Adrenal gland (tissue), 12 donors: ENCODE data around the gene OR13C5. TPM values are rescaled to one million over a fixed set of nuclear protein-coding genes. Genes with fewer than 3 reads are reported as not detected.

Source experiments
- DNase-seq, 7 donors: peaks; one replicate each; pipeline ENCODE4 v3.0.0-alpha.2; 2019 to 2020
- H3K27ac ChIP-seq, 5 donors: fragments of 200-600 bp; sonication (generic) in 4 of 5; 1 replicate in 3 of 5; 2 replicates in 2 of 5; pipeline versions ENCODE4 v1.5.1 to v1.8.0; 2016 to 2020; ENCODE audit warnings: mild to moderate bottlenecking in 1 of 5
- H3K27me3 ChIP-seq: fragments of 200-600 bp; 2 replicates; pipeline ENCODE4 v1.8.0; 2021
- H3K36me3 ChIP-seq, 2 donors: fragments of 200-600 bp; replicated peaks in 1 of 2; 1 replicate in 1 of 2; 2 replicates in 1 of 2; pipeline versions ENCODE4 v1.5.1 to v1.8.0; 2018 to 2022
- H3K4me1 ChIP-seq, 2 donors: fragments of 200-600 bp; replicated peaks in 1 of 2; 1 replicate in 1 of 2; 2 replicates in 1 of 2; pipeline versions ENCODE4 v1.5.1 to v1.8.0; 2018 to 2021
- H3K4me3 ChIP-seq, 4 donors: fragments of 200-600 bp; sonication (generic) in 3 of 4; one replicate each; pipeline ENCODE4 v1.5.1; 2016 to 2018
- H3K9me3 ChIP-seq, 3 donors: fragments of 200-600 bp; sonication (generic) in 1 of 3; replicated peaks in 1 of 3; 1 replicate in 2 of 3; 2 replicates in 1 of 3; pipeline versions ENCODE4 v1.5.1 to v1.8.0; 2016 to 2021
- POLR2A ChIP-seq, 2 donors: fragments of 450-650 bp; IDR thresholded peaks; one replicate each; pipeline ENCODE4 v1.6.1; 2017; ENCODE audit warnings: antibody characterized with exemption in 2 of 2, mild to moderate bottlenecking in 2 of 2, moderate library complexity in 1 of 2
- WGBS, 4 donors: extraction: QIAGEN DNeasy Blood & Tissue Kit in 2 of 4; methylation state at CpG; one replicate each; pipeline versions ENCODE4 v1.1.5 to v1.1.7; 2013 to 2017; 5-methylcytosine and 5-hydroxymethylcytosine counted together
- intact Hi-C, 2 donors: fragments of 100-400 bp; cut with DNase I; formaldehyde crosslinking; loops; one replicate each; pipeline versions ENCODE4 v1.14.1 to v1.15.0; 2022 to 2023
- polyA plus RNA-seq, 3 donors: library from polyadenylated mRNA; stranded (reverse); fragments of 200-250 nt in 2 of 3; fragments of 350-450 nt in 1 of 3; fragmentation: Illumina TruSeq in 1 of 3; extraction: RNeasy Lipid Tissue Mini Kit (QIAGEN cat#74804) in 1 of 3; gene quantifications; one replicate each; pipeline ENCODE4 v1.2.3, GENCODE V29; 2013 to 2014
- total RNA-seq, 9 donors: library from RNA; depleted of rRNA in 4 of 9; stranded (reverse); fragments of >200 nt in 4 of 9; fragments of 120-200 nt in 1 of 9; fragmentation: NEBNext Ultra II Directional in 1 of 9; extraction: Animal tissue kit (Norgen Biotek cat#: 25700) in 1 of 9; gene quantifications; one replicate each; pipeline versions ENCODE4 v1.1.0 to v1.2.4, GENCODE V29; 2013 to 2023
- TF ChIP-seq, protein P1 (sequence below), 6 experiments: fragments of 450-650 bp in 4 of 6; fragments of 200-600 bp in 2 of 6; sonication (generic) in 1 of 6; IDR thresholded peaks; 1 replicate in 5 of 6; 2 replicates in 1 of 6; pipeline versions ENCODE4 v1.5.1 to v1.8.0; 2016 to 2021; ENCODE audit warnings: antibody characterized with exemption in 6 of 6, mild to moderate bottlenecking in 2 of 6, moderate library complexity in 1 of 6
- donor health status: healthy with polysubstance abuse.
- donor health status: Bipolar disorder and iron deficiency.
- donor health status: DM: yes; HTN: yes; CAD: no.
- donor health status: DM: no; HTN: no; CAD: no.
- donor health status: DM: no; HTN: no; CAD: no.
- donor health status: DM: yes; HTN: yes; CAD: no.

Gene OR13C5
- total and polyA plus RNA-seq, 12 donors = 1.2 TPM; not detected in 11

DNA sequence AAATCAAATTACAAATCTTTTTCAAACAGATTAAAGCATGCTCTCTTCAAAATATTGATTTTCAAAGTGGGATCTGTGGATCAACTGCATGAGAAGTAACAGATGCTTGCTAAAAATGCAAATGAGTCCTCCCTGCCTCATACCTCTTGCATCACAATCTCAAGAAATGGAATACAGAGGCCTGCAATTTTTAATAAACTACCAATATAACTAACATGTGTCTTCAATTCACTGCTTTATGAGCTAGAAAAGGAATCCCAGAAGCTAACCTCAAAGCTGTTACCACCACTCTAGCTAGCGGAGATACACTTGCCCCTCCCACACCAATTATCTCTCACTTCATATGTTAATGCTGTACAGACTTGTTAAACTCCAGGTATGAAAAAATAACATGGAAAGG lies 9.6 kb downstream of the OR13C5 start:
- intact Hi-C loops = no loop called here
- Histone ChIP-seq H3K36me3 (no peaks in the 10 kb centered on the region), H3K4me1 (no peaks in the 10 kb centered on the region), H3K27ac (no peak overlapping the region), H3K9me3 (no peaks in the 10 kb centered on the region), H3K27me3 (no peaks in the 10 kb centered on the region), H3K4me3 (no peak overlapping the region)
- WGBS, 4 donors = 36 to 90% (median 81%) methylated on average over 1 of the region's 1 CpG
- TF ChIP-seq, protein P1, sequence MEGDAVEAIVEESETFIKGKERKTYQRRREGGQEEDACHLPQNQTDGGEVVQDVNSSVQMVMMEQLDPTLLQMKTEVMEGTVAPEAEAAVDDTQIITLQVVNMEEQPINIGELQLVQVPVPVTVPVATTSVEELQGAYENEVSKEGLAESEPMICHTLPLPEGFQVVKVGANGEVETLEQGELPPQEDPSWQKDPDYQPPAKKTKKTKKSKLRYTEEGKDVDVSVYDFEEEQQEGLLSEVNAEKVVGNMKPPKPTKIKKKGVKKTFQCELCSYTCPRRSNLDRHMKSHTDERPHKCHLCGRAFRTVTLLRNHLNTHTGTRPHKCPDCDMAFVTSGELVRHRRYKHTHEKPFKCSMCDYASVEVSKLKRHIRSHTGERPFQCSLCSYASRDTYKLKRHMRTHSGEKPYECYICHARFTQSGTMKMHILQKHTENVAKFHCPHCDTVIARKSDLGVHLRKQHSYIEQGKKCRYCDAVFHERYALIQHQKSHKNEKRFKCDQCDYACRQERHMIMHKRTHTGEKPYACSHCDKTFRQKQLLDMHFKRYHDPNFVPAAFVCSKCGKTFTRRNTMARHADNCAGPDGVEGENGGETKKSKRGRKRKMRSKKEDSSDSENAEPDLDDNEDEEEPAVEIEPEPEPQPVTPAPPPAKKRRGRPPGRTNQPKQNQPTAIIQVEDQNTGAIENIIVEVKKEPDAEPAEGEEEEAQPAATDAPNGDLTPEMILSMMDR (IDR thresholded peaks at IDR 0.05) = no peak
- TF ChIP-seq POLR2A (IDR thresholded peaks at IDR 0.05) = no peak
- DNase-seq = no peak

DNA sequence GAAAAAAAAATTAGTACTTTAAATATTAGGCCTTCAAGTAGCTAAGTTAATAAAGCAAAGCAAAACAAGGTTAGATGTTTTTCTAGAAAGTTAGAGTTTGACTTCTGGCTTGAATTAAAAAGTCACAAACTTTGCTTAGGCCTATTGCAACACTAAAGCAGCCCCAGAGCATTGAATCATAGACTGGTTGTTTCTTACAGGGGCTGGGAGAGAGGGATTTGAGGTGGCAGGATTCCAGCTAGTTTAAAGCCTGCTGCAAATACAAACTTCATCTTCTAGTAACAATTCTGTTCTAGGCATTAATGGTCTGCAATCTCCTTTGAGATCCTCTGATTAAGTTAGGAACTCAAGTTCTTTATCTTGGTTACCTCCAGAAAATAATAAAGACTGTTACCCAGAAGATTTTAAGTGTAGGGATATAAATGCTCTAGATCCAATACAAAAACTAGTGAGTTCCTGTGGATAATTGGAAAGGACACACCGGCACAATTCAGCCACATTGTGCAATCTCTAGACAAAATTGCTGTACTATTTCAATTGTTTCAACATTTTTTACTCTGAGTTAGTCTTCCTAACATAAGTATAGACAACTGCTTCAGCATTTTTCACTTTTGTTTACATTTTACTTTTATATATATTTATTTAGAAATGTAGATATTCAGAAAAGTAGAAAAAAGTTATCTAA lies 12.6 kb downstream of the OR13C5 start:
- no peaks in the 10 kb centered on the region for H3K36me3 ChIP-seq
- intact Hi-C loops = no loop called here
- WGBS, 4 donors = 50 to 88% (median 82%) methylated on average over 1 of the region's 1 CpG
- H3K27ac ChIP-seq = no peak overlapping the region
- no peak for DNase-seq
- H3K4me1 ChIP-seq = no peaks in the 10 kb centered on the region
- no peak overlapping the region for H3K4me3 ChIP-seq
- H3K9me3 ChIP-seq = no peaks in the 10 kb centered on the region
- no peak for TF ChIP-seq POLR2A (IDR thresholded peaks at IDR 0.05)
- TF ChIP-seq, protein P1 (IDR thresholded peaks at IDR 0.05) = no peak
- no peaks in the 10 kb centered on the region for H3K27me3 ChIP-seq

DNA sequence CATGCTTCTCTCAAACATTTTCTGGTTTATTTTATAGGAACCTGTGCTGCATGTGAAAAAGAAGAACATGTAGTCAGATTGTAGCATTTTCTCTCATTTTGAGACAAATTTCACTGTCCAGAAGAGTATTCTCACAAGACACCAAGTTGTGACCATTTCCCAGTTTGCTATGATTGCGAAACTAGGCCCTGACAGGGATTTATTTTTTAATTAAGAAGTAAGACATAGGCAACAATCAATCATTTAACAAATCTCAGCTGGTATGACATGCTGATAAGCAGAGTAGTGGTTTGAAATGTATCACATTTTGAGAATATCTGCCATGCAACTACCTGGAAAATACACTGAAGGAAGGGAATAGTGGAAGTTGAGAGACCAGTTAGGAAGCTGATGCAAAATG lies 18.7 kb downstream of the OR13C5 start:
- no peaks in the 10 kb centered on the region for H3K36me3 ChIP-seq
- H3K4me3 ChIP-seq = no peak overlapping the region
- H3K27ac ChIP-seq = no peak overlapping the region
- H3K27me3 ChIP-seq = no peaks in the 10 kb centered on the region
- DNase-seq = no peak
- 93 to 100% (median 94%) methylated on average over 1 of the region's 1 CpG for WGBS, 4 donors
- TF ChIP-seq, protein P1 (IDR thresholded peaks at IDR 0.05) = no peak
- intact Hi-C loops = no loop called here
- H3K4me1 ChIP-seq = no peaks in the 10 kb centered on the region
- H3K9me3 ChIP-seq = no peaks in the 10 kb centered on the region

DNA sequence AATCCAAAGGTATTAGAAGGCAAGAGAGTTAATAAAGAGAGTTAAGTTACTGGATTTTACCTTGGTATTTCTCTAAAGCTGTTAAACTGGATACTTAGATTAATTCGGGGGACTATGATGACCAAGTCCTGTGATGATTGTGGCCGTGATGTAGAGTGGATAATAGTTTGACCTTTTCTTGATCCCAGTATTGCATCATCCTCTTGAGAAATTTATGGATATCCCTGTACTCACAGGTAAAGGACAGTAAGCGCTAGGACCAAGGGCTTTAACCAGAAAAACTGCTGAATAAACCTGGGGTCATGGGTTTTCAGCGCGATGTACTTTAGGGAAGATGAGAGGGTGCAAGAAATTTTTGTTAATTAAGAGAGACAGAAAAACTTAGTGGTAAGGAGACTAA lies 21.9 kb downstream of the OR13C5 start:
- Histone ChIP-seq H3K4me1 (no peaks in the 10 kb centered on the region), H3K9me3 (peaks cover 0 to 3% (median 0%) of the 10 kb centered on the region in 3 donors), H3K36me3 (no peaks in the 10 kb centered on the region), H3K27ac (no peak overlapping the region), H3K4me3 (no peak overlapping the region), H3K27me3 (no peaks in the 10 kb centered on the region)
- DNase-seq = no peak
- intact Hi-C loops = no loop called here
- WGBS, 4 donors = 74 to 81% (median 74%) methylated on average over 5 of the region's 5 CpGs
- no peak for TF ChIP-seq POLR2A (IDR thresholded peaks at IDR 0.05)
- TF ChIP-seq, protein P1 (IDR thresholded peaks at IDR 0.05) = no peak
